HT-29 (cell line): ENCODE results near the gene SYCE3. TPM values are rescaled to one million over a fixed set of nuclear protein-coding genes. Genes with fewer than 3 reads are reported as not detected.

Experiments
- DNase-seq: peaks from one replicate; pipeline ENCODE4 v3.0.0-alpha.2; 2015; ENCODE audit warnings: low spot score
- total RNA-seq: library from RNA; depleted of rRNA; stranded (reverse); fragments of >200 nt; shearing (Covaris generic); gene quantifications from 2 replicates; pipeline ENCODE4 v1.2.3, GENCODE V29; 2014

Gene SYCE3
- total RNA-seq, 1 experiment from 2014 or later: not detected

- no peak for DNase-seq
These were observed 14.3 kb upstream of the SYCE3 start for GRCh38 chr22:50576806-50577696.

- DNase-seq: peak; percentile 57
These were observed 13.4 kb upstream of the SYCE3 start for GRCh38 chr22:50576070-50576469.

- no peak for DNase-seq
These were observed 12.8 kb upstream of the SYCE3 start for GRCh38 chr22:50575426-50575941.

GRCh38 chr22:50574383-50574755 lies 11.7 kb upstream of the SYCE3 start:
- DNase-seq: no peak

GRCh38 chr22:50573491-50574382 lies 11.0 kb upstream of the SYCE3 start:
- DNase-seq: no peak

GRCh38 chr22:50572965-50573364 lies 10.2 kb upstream of the SYCE3 start:
- DNase-seq: no peak

- DNase-seq: no peak
These were observed 8.8 kb upstream of the SYCE3 start for GRCh38 chr22:50571264-50572175.

- no peak for DNase-seq
These were observed 8.1 kb upstream of the SYCE3 start for GRCh38 chr22:50570861-50571260.

GRCh38 chr22:50569896-50570535 lies 7.3 kb upstream of the SYCE3 start:
- DNase-seq: no peak

GRCh38 chr22:50569041-50569459 lies 6.3 kb upstream of the SYCE3 start:
- DNase-seq: peak; percentile 30

- no peak for DNase-seq
These were observed 5.9 kb upstream of the SYCE3 start for GRCh38 chr22:50568626-50569025.

GRCh38 chr22:50567721-50568252 lies 5.1 kb upstream of the SYCE3 start:
- DNase-seq: no peak

GRCh38 chr22:50564289-50564688 lies 1.6 kb upstream of the SYCE3 start:
- no peak for DNase-seq

- no peak for DNase-seq
These were observed 868 bp upstream of the SYCE3 start for GRCh38 chr22:50563413-50564160.

GRCh38 chr22:50561401-50562358 lies 1.0 kb downstream of the SYCE3 start:
- no peak for DNase-seq

GRCh38 chr22:50560034-50560433 lies 2.7 kb downstream of the SYCE3 start:
- DNase-seq: no peak

GRCh38 chr22:50556703-50557102 lies 6.0 kb downstream of the SYCE3 start:
- no peak for DNase-seq

- no peak for DNase-seq
These were observed 9.4 kb downstream of the SYCE3 start for GRCh38 chr22:50553310-50553709.
